HEK293T (cell line): Measurements from ENCODE around the gene CENPH.
"Not testable (repeated sequence)": the region's sequence is repeated elsewhere in the genome, so short reads cannot be mapped to it uniquely, and the experiment has no call there.

ENCODE experiments used
- CTCF ChIA-PET: fragments of 350-600 bp; formaldehyde crosslinking; extraction: SDS; loops from one replicate; lab custom pipeline; 2021; ENCODE audit warnings: antibody characterized with exemption, inconsistent platforms; lab: Yijun Ruan, JAX
- POLR2A ChIA-PET: fragments of 350-600 bp; formaldehyde crosslinking; extraction: SDS; loops from one replicate; lab custom pipeline; 2020; ENCODE audit warnings: antibody characterized with exemption, inconsistent platforms; lab: Yijun Ruan, JAX
- DNase-seq: peaks from one replicate; pipeline ENCODE4 v3.0.0; 2012; ENCODE audit warnings: mixed read lengths; ENCODE audit errors: extremely low spot score
- ARNT ChIP-seq: fragments of 450-650 bp; IDR thresholded peaks from 2 replicates; pipeline ENCODE4 v1.6.1; 2017; ENCODE audit warnings: mild to moderate bottlenecking
- BHLHE40 ChIP-seq: fragments of 450-650 bp; IDR thresholded peaks from 2 replicates; pipeline ENCODE4 v1.6.1; 2016; ENCODE audit warnings: mild to moderate bottlenecking, moderate library complexity, borderline replicate concordance
- CTBP1 ChIP-seq: fragments of 450-650 bp; IDR thresholded peaks from 2 replicates; pipeline ENCODE4 v1.6.1; 2016; ENCODE audit warnings: borderline replicate concordance
- ELF4 ChIP-seq: fragments of 450-650 bp; IDR thresholded peaks from 2 replicates; pipeline ENCODE4 v1.6.1; 2017; ENCODE audit warnings: antibody characterized with exemption
- FOXA1 ChIP-seq: fragments of 450-650 bp; IDR thresholded peaks from 2 replicates; pipeline ENCODE4 v1.6.1; 2016; ENCODE audit warnings: mild to moderate bottlenecking
- FOXK2 ChIP-seq: fragments of 450-650 bp; IDR thresholded peaks from 2 replicates; pipeline ENCODE4 v1.6.1; 2016; ENCODE audit warnings: mild to moderate bottlenecking
- FOXM1 ChIP-seq: fragments of 450-650 bp; IDR thresholded peaks from 2 replicates; pipeline ENCODE4 v1.6.1; 2017; ENCODE audit warnings: mild to moderate bottlenecking, borderline replicate concordance
- HDGF ChIP-seq: fragments of 450-650 bp; IDR thresholded peaks from 2 replicates; pipeline ENCODE4 v1.6.1; 2017; ENCODE audit warnings: antibody characterized with exemption, borderline replicate concordance
- L3MBTL2 ChIP-seq: fragments of 450-650 bp; conservative IDR thresholded peaks from 2 replicates; pipeline ENCODE4 v1.6.1; 2016; ENCODE audit warnings: mild to moderate bottlenecking
- LEF1 ChIP-seq: fragments of 450-650 bp; IDR thresholded peaks from 2 replicates; pipeline ENCODE4 v1.6.1; 2017; ENCODE audit warnings: mild to moderate bottlenecking, borderline replicate concordance
- NFRKB ChIP-seq: fragments of 450-650 bp; IDR thresholded peaks from 2 replicates; pipeline ENCODE4 v1.6.1; 2016; ENCODE audit warnings: mild to moderate bottlenecking, moderate library complexity
- PKNOX1 ChIP-seq: fragments of 450-650 bp; IDR thresholded peaks from 2 replicates; pipeline ENCODE4 v1.6.1; 2016
- SP1 ChIP-seq: fragments of 450-650 bp; IDR thresholded peaks from 2 replicates; pipeline ENCODE4 v1.6.1; 2017
- SUZ12 ChIP-seq: fragments of 450-650 bp; IDR thresholded peaks from 2 replicates; pipeline ENCODE4 v1.6.1; 2016; ENCODE audit warnings: mild to moderate bottlenecking
- TARDBP ChIP-seq: fragments of 450-650 bp; IDR thresholded peaks from 2 replicates; pipeline ENCODE4 v1.6.1; 2016
- ZNF384 ChIP-seq: fragments of 450-650 bp; IDR thresholded peaks from 2 replicates; pipeline ENCODE4 v1.6.1; 2016

Gene CENPH

GRCh38 chr5:69219939-69220338, 30.6 kb downstream of the CENPH start:
- DNase-seq: no peak
- no peak for TF ChIP-seq HDGF
- TF ChIP-seq TARDBP: no peak
- no peak for TF ChIP-seq L3MBTL2
- no peak for TF ChIP-seq SP1
- TF ChIP-seq FOXK2: no peak
- no peak for TF ChIP-seq CTBP1
- TF ChIP-seq FOXM1: no peak
- no peak for TF ChIP-seq BHLHE40
- no peak for TF ChIP-seq ELF4
- no peak for TF ChIP-seq NFRKB
- no peak for TF ChIP-seq FOXA1
- no peak for TF ChIP-seq SUZ12
- no peak for TF ChIP-seq ZNF384
- TF ChIP-seq PKNOX1: no peak
- TF ChIP-seq LEF1: no peak
- no peak for TF ChIP-seq ARNT
- POLR2A ChIA-PET: no interaction called here
- CTCF ChIA-PET: no interaction called here

GRCh38 chr5:69220371-69220770, 31.0 kb downstream of the CENPH start:
- POLR2A ChIA-PET, CTCF ChIA-PET, DNase-seq: not testable (repeated sequence)

GRCh38 chr5:69220833-69221232, 31.4 kb downstream of the CENPH start:
- DNase-seq, POLR2A ChIA-PET: not testable (repeated sequence)
- CTCF ChIA-PET: interaction anchor here (0.6 kb wide), 1 partner anchor 1717 kb away, joined by 3 read pairs; no protein-coding TSS in a partner anchor

GRCh38 chr5:69224520-69224919, 35.1 kb downstream of the CENPH start:
- no peak for DNase-seq
- POLR2A ChIA-PET: no interaction called here
- TF ChIP-seq FOXK2 (no peak), FOXM1 (no peak), CTBP1 (no peak), FOXA1 (no peak), TARDBP (no peak), SUZ12 (no peak), BHLHE40 (no peak), ARNT (no peak)
- CTCF ChIA-PET: no interaction called here

GRCh38 chr5:69225860-69226259, 36.5 kb downstream of the CENPH start:
- DNase-seq: no peak
- ChIA-PET CTCF (no interaction called here), POLR2A (no interaction called here)
- no peak for TF ChIP-seq TARDBP
- no peak for TF ChIP-seq SP1
- TF ChIP-seq L3MBTL2: no peak
- TF ChIP-seq NFRKB: no peak
- TF ChIP-seq FOXM1: no peak
- TF ChIP-seq HDGF: no peak
- TF ChIP-seq PKNOX1: no peak
- TF ChIP-seq ZNF384: no peak
- TF ChIP-seq ELF4: no peak
- no peak for TF ChIP-seq FOXA1
- no peak for TF ChIP-seq CTBP1
- no peak for TF ChIP-seq LEF1
- no peak for TF ChIP-seq BHLHE40

GRCh38 chr5:69230181-69230580, 40.8 kb downstream of the CENPH start:
- POLR2A ChIA-PET: no interaction called here
- no peak for TF ChIP-seq ELF4
- no peak for TF ChIP-seq SP1
- TF ChIP-seq ARNT: no peak
- no peak for TF ChIP-seq NFRKB
- TF ChIP-seq LEF1: no peak
- TF ChIP-seq BHLHE40: no peak
- no peak for TF ChIP-seq FOXM1
- no peak for TF ChIP-seq SUZ12
- no peak for TF ChIP-seq ZNF384
- TF ChIP-seq HDGF: no peak
- TF ChIP-seq TARDBP: no peak
- no peak for TF ChIP-seq FOXK2
- no peak for TF ChIP-seq FOXA1
- no peak for TF ChIP-seq CTBP1
- TF ChIP-seq L3MBTL2: no peak
- no peak for TF ChIP-seq PKNOX1
- CTCF ChIA-PET: no interaction called here
- DNase-seq: no peak

GRCh38 chr5:69231281-69231680, 41.9 kb downstream of the CENPH start:
- ChIA-PET CTCF (no interaction called here), POLR2A (no interaction called here)
- DNase-seq: no peak
- TF ChIP-seq HDGF: no peak
- no peak for TF ChIP-seq SP1
- TF ChIP-seq PKNOX1: no peak
- no peak for TF ChIP-seq FOXA1
- no peak for TF ChIP-seq LEF1
- TF ChIP-seq NFRKB: no peak
- TF ChIP-seq ARNT: no peak
- no peak for TF ChIP-seq ZNF384
- TF ChIP-seq L3MBTL2: no peak
- no peak for TF ChIP-seq ELF4
- TF ChIP-seq CTBP1: no peak
- no peak for TF ChIP-seq FOXM1
- TF ChIP-seq SUZ12: no peak
- TF ChIP-seq FOXK2: no peak
- no peak for TF ChIP-seq TARDBP
- TF ChIP-seq BHLHE40: no peak
